IPS-18c (cell line): Measurements from ENCODE around the gene PDRG1.
A peak's percentile ranks its signal among the peaks of the same experiment; 100 is the strongest.

Experiments
- H3K4me3 ChIP-seq: 2 replicates; pipeline ENCODE4 v1.7.0; 2013; ENCODE audit warnings: low read depth, mild to moderate bottlenecking, low read length, moderate library complexity; ENCODE audit not compliant: insufficient read depth
- H3K9me3 ChIP-seq: one replicate; pipeline ENCODE4 v1.6.1; 2013; ENCODE audit warnings: mild to moderate bottlenecking, low read length, moderate library complexity; ENCODE audit not compliant: control insufficient read depth, insufficient read depth

The PDRG1 gene

GRCh38 chr20:31972471-31973021 is 20.7 kb upstream of the PDRG1 start:
- H3K9me3 ChIP-seq: no peaks in the 10 kb centered on the region
- H3K4me3 ChIP-seq: no peak overlapping the region

GRCh38 chr20:31969991-31970390 is 18.1 kb upstream of the PDRG1 start:
- H3K4me3 ChIP-seq: no peak overlapping the region
- no peaks in the 10 kb centered on the region for H3K9me3 ChIP-seq

GRCh38 chr20:31968291-31969126 is 16.7 kb upstream of the PDRG1 start:
- Histone ChIP-seq H3K9me3 (no peaks in the 10 kb centered on the region), H3K4me3 (peak overlapping the region; percentile 51)

- Histone ChIP-seq H3K4me3 (peak within 1 kb of the TSS; percentile 51), H3K9me3 (no peaks in the 10 kb centered on the region)
These were observed 16.0 kb upstream of the PDRG1 start, which contains the start of gene XKR7 for GRCh38 chr20:31967830-31968249. TSS of gene XKR7 (plus strand) at chr20:31968151. CDS start at chr20:31968176, 25 bp downstream.

- H3K4me3 ChIP-seq: peak overlapping the region; percentile 51
These were observed 15.3 kb upstream of the PDRG1 start for GRCh38 chr20:31966991-31967655.

GRCh38 chr20:31963889-31964288 is 12.0 kb upstream of the PDRG1 start:
- no peak overlapping the region for H3K4me3 ChIP-seq
- no peaks in the 10 kb centered on the region for H3K9me3 ChIP-seq

More at GRCh38 chr20:31966991-31967655, 15.3 kb upstream of the PDRG1 start:
- no peaks in the 10 kb centered on the region for H3K9me3 ChIP-seq

- Histone ChIP-seq H3K4me3 (no peak overlapping the region), H3K9me3 (no peaks in the 10 kb centered on the region)
These were observed 10.9 kb upstream of the PDRG1 start for GRCh38 chr20:31962761-31963160.

- no peak overlapping the region for H3K4me3 ChIP-seq
- H3K9me3 ChIP-seq: no peaks in the 10 kb centered on the region
These were observed 5.0 kb upstream of the PDRG1 start for GRCh38 chr20:31956556-31957526.

- no peak overlapping the region for H3K4me3 ChIP-seq
These were observed 2.7 kb upstream of the PDRG1 start for GRCh38 chr20:31954500-31954899.

GRCh38 chr20:31953556-31954148 is 1.8 kb upstream of the PDRG1 start:
- no peaks in the 10 kb centered on the region for H3K9me3 ChIP-seq
- H3K4me3 ChIP-seq: no peak overlapping the region

More at GRCh38 chr20:31954500-31954899, 2.7 kb upstream of the PDRG1 start:
- H3K9me3 ChIP-seq: no peaks in the 10 kb centered on the region

GRCh38 chr20:31951203-31951529 is 680 bp downstream of the PDRG1 start:
- Histone ChIP-seq H3K9me3 (no peaks in the 10 kb centered on the region), H3K4me3 (peak overlapping the region; percentile 96)

- peak overlapping the region; percentile 96; the same call in 1 of the 2 replicates for H3K4me3 ChIP-seq
- H3K9me3 ChIP-seq: no peaks in the 10 kb centered on the region
These were observed 1.8 kb downstream of the PDRG1 start for GRCh38 chr20:31949877-31950646.

GRCh38 chr20:31948008-31948407 is 3.8 kb downstream of the PDRG1 start:
- H3K4me3 ChIP-seq: no peak overlapping the region
- no peaks in the 10 kb centered on the region for H3K9me3 ChIP-seq

- no peaks in the 10 kb centered on the region for H3K9me3 ChIP-seq
These were observed 6.1 kb downstream of the PDRG1 start for GRCh38 chr20:31945785-31946184.

GRCh38 chr20:31945319-31945718 is 6.5 kb downstream of the PDRG1 start:
- H3K9me3 ChIP-seq: no peaks in the 10 kb centered on the region
- H3K4me3 ChIP-seq: no peak overlapping the region

More at GRCh38 chr20:31945785-31946184, 6.1 kb downstream of the PDRG1 start:
- H3K4me3 ChIP-seq: no peak overlapping the region

GRCh38 chr20:31943052-31943471 is 8.8 kb downstream of the PDRG1 start:
- no peak overlapping the region for H3K4me3 ChIP-seq

More at GRCh38 chr20:31943052-31943471, 8.8 kb downstream of the PDRG1 start:
- no peaks in the 10 kb centered on the region for H3K9me3 ChIP-seq
